ENCODE results near the gene XPA. TPM values are rescaled to one million over a fixed set of nuclear protein-coding genes. Genes with fewer than 3 reads are reported as not detected.
A peak's percentile ranks its signal among the peaks of the same experiment; 100 is the strongest.

The XPA gene
- total and polyA plus RNA-seq, 10 donors = 11.4 to 24.2 (median 16.0) TPM

DNA sequence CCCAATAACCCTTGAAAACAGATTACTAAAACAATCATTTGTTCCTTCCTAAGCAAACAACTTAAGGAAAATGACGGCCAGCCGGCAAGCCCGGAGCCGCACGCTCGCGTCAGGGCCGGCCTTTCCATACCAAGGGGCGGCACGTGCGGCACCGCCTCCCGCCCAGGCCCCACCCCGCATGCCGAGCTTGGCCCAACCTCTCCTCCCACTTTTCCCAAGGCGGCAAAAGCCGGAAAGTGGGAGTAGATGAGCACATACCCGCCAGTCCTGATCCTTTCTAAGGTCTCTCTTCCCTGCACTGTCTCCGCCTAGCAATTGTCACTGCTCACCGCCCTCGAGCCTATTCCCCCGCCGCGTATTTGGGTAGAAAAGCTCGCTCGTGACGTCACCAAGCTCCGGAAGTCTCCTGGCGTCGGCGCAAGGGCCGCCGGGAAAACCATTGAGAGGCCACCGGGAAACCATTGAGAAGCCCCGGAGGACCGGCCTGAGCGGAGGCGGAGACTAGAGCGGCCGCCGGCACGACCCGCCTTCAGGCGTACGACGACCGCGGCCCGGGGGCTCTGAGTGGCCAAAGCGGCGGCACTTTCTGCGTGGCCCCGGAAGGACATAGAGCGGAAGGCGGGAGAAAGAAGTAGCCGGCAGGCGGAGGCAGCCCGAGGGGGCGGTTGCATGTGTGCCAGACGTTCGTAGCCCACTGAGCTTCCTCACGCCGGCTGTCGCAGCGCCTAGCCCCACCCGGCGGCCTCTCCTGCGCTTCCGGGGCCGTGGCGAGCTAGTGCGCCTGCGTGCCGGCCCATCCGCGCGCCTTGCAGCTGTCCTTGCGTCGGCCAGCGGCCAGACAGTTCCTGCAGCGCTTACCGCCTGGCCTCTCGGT lies 63.9 kb downstream of the XPA start, which contains the start of the genes NCBP1 and TSTD2:
TSS of gene NCBP1 (plus strand) at position 837 of the 874 bp plus-strand sequence. CDS start 61 bp downstream, outside the sequence.
TSS of gene TSTD2 (minus strand) at position 384 of the 874 bp plus-strand sequence. CDS start 5,806 bp downstream, outside the sequence.
- peak; percentile 100 for DNase-seq
- peak in 1 of 3 donors; percentile 67 for TF ChIP-seq POLR2A (IDR thresholded peaks at IDR 0.05)
- TF ChIP-seq, protein P1, sequence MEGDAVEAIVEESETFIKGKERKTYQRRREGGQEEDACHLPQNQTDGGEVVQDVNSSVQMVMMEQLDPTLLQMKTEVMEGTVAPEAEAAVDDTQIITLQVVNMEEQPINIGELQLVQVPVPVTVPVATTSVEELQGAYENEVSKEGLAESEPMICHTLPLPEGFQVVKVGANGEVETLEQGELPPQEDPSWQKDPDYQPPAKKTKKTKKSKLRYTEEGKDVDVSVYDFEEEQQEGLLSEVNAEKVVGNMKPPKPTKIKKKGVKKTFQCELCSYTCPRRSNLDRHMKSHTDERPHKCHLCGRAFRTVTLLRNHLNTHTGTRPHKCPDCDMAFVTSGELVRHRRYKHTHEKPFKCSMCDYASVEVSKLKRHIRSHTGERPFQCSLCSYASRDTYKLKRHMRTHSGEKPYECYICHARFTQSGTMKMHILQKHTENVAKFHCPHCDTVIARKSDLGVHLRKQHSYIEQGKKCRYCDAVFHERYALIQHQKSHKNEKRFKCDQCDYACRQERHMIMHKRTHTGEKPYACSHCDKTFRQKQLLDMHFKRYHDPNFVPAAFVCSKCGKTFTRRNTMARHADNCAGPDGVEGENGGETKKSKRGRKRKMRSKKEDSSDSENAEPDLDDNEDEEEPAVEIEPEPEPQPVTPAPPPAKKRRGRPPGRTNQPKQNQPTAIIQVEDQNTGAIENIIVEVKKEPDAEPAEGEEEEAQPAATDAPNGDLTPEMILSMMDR (IDR thresholded peaks at IDR 0.05 in 8 of 11, conservative IDR thresholded peaks at IDR 0.05 in 3 of 11) = peak in 6 of 11 experiments; percentile 14 to 56 (median 29)
- TF ChIP-seq POLR2AphosphoS5 (IDR thresholded peaks at IDR 0.05) = peak; percentile 91 to 97 (median 92)
- peak within 1 kb of the TSS; percentile 62 to 98 (median 88) for H3K4me3 ChIP-seq
- H3K27ac ChIP-seq = peak within 1 kb of the TSS; percentile 93 to 99 (median 96)
- no peaks in the 10 kb centered on the region for H3K36me3 ChIP-seq
- WGBS, 5 donors = 0 to 1% (median 0%) methylated on average over 34 to 83 of the region's 83 CpGs
- H3K27me3 ChIP-seq (replicated peaks in 1 of 7) = no peaks in the 10 kb centered on the region
- no peaks in the 10 kb centered on the region for H3K9me3 ChIP-seq
- intact Hi-C loops (cut with DNase I; ENCODE audit: low total_unique reads) = no loop called here
- peaks cover 35 to 69% (median 54%) of the 10 kb centered on the region in 6 donors for H3K4me1 ChIP-seq

- peaks cover 35 to 61% (median 47%) of the 10 kb centered on the region in 6 donors for H3K4me1 ChIP-seq
- peak in 1 of 3 donors; percentile 6 for TF ChIP-seq POLR2A (IDR thresholded peaks at IDR 0.05)
- TF ChIP-seq POLR2AphosphoS5 (IDR thresholded peaks at IDR 0.05) = no peak
- peak; percentile 86 for DNase-seq
- intact Hi-C loops (cut with DNase I; ENCODE audit: low total_unique reads) = no loop called here
- 2 to 3% (median 2%) methylated on average over 27 of the region's 27 CpGs for WGBS, 5 donors
- no peaks in the 10 kb centered on the region for H3K27me3 ChIP-seq (replicated peaks in 1 of 7)
- peaks cover 0 to 3% (median 0%) of the 10 kb centered on the region in 6 donors for H3K36me3 ChIP-seq
- peak overlapping the region; percentile 93 to 99 (median 96) for H3K27ac ChIP-seq
- no peaks in the 10 kb centered on the region for H3K9me3 ChIP-seq
- H3K4me3 ChIP-seq = peak overlapping the region; percentile 39 to 98 (median 88)
These were observed 64.7 kb downstream of the XPA start for GRCh38 chr9:97632248-97632984.

- Histone ChIP-seq H3K4me1 (peaks cover 22 to 45% (median 33%) of the 10 kb centered on the region in 6 donors), H3K36me3 (peaks cover 0 to 17% (median 1%) of the 10 kb centered on the region in 6 donors), H3K9me3 (no peaks in the 10 kb centered on the region), H3K4me3 (no peak overlapping the region), H3K27ac (no peak overlapping the region), H3K27me3 (replicated peaks in 1 of 7) (no peaks in the 10 kb centered on the region)
- intact Hi-C loops (cut with DNase I; ENCODE audit: low total_unique reads) = no loop called here
- TF ChIP-seq, protein P1 (IDR thresholded peaks at IDR 0.05 in 8 of 11, conservative IDR thresholded peaks at IDR 0.05 in 3 of 11) = no peak
- TF ChIP-seq POLR2A (IDR thresholded peaks at IDR 0.05) (no peak), POLR2AphosphoS5 (IDR thresholded peaks at IDR 0.05) (no peak)
- DNase-seq = no peak
These were observed 66.5 kb downstream of the XPA start for GRCh38 chr9:97630591-97630990.

- intact Hi-C loops (cut with DNase I; ENCODE audit: low total_unique reads) = no loop called here
- no peaks in the 10 kb centered on the region for H3K27me3 ChIP-seq (replicated peaks in 1 of 7)
- peaks cover 0 to 32% (median 9%) of the 10 kb centered on the region in 6 donors for H3K36me3 ChIP-seq
- H3K4me1 ChIP-seq = peaks cover 8 to 30% (median 18%) of the 10 kb centered on the region in 6 donors
- H3K4me3 ChIP-seq = no peak overlapping the region
- DNase-seq = no peak
- no peak for TF ChIP-seq POLR2AphosphoS5 (IDR thresholded peaks at IDR 0.05)
- TF ChIP-seq POLR2A (IDR thresholded peaks at IDR 0.05) = no peak
- TF ChIP-seq, protein P1 (IDR thresholded peaks at IDR 0.05 in 8 of 11, conservative IDR thresholded peaks at IDR 0.05 in 3 of 11) = no peak
- H3K9me3 ChIP-seq = no peaks in the 10 kb centered on the region
- H3K27ac ChIP-seq = no peak overlapping the region
These were observed 68.0 kb downstream of the XPA start for GRCh38 chr9:97629156-97629555.

All from spleen (tissue), 11 donors.